NT2/D1 (cell line): ENCODE data around the gene TMEM191B.
"Not testable (repeated sequence)": the region's sequence is repeated elsewhere in the genome, so short reads cannot be mapped to it uniquely, and the experiment has no call there.

Experiments
- YY1 ChIP-seq: IDR thresholded peaks from 2 replicates; pipeline ENCODE4 v1.6.1; 2011; ENCODE audit not compliant: insufficient read length, insufficient read depth
- ZNF274 ChIP-seq: IDR thresholded peaks from 2 replicates; pipeline ENCODE4 v1.6.1; 2011; ENCODE audit warnings: mild to moderate bottlenecking, low read depth, low read length

DNA sequence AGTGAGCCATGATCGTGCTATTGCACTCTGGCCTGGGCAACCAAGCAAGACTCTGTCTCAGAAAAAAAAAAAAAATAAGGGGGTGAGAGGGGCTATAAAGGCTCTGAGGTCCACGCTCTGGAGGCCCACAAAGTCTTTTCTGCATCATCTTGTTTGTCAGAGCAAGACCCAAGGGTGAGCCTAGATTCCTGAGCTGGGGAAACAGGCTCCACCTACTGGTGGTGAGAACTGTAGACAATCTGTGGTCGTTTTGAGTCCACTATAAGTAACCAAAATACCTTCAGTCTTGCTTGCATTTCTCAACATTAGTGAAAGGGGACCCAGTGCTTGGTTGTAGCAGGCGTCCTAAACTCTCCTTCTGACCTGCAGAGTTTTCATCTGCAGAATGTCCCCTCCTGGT is 4.3 kb upstream of the TMEM191B start:
- TF ChIP-seq ZNF274, YY1: not testable (repeated sequence)
